HepG2 (cell line): Measurements from ENCODE around the gene WTAP. TPM values are rescaled to one million over a fixed set of nuclear protein-coding genes. Genes with fewer than 3 reads are reported as not detected.

ENCODE experiments used
- BCL3 ChIP-seq: sonication (generic); formaldehyde crosslinking; IDR thresholded peaks from 2 replicates; pipeline ENCODE4 v1.5.1; 2020; ENCODE audit warnings: mild to moderate bottlenecking, missing genetic modification reagents, moderate library complexity
- PPARG ChIP-seq: conservative IDR thresholded peaks from 2 replicates; pipeline ENCODE4 v1.6.1; 2016; ENCODE audit warnings: missing biosample characterization, missing genetic modification reagents
- SIX1 ChIP-seq: sonication (generic); formaldehyde crosslinking; IDR thresholded peaks from 2 replicates; pipeline ENCODE4 v1.4.0; 2020; ENCODE audit warnings: missing genetic modification reagents, borderline replicate concordance
- SKI ChIP-seq: fragments of 450-650 bp; IDR thresholded peaks from one replicate; pipeline ENCODE4 v1.6.1; 2018; ENCODE audit warnings: mild to moderate bottlenecking; ENCODE audit not compliant: partially characterized antibody
- ZNF224 ChIP-seq: sonication (generic); formaldehyde crosslinking; IDR thresholded peaks from 2 replicates; pipeline ENCODE4 v1.5.0; 2020; ENCODE audit warnings: mild to moderate bottlenecking, missing genetic modification reagents
- ZNF878 ChIP-seq: sonication (generic); formaldehyde crosslinking; IDR thresholded peaks from 2 replicates; pipeline ENCODE4 v1.8.1; 2023; ENCODE audit warnings: mild to moderate bottlenecking, missing genetic modification reagents, moderate library complexity
- ZSCAN29 ChIP-seq: sonication (generic); formaldehyde crosslinking; conservative IDR thresholded peaks from 2 replicates; pipeline ENCODE4 v1.4.0; 2020; ENCODE audit warnings: mild to moderate bottlenecking, missing genetic modification reagents
- ZSCAN9 ChIP-seq: IDR thresholded peaks from 2 replicates; pipeline ENCODE4 v1.6.1; 2016; ENCODE audit warnings: borderline replicate concordance
- polyA plus RNA-seq, 8 experiments: library from polyadenylated mRNA; depleted of rRNA in 3 of 8; stranded (reverse) in 7 of 8; unstranded in 1 of 8; fragments of >200 nt; fragmentation: Illumina TruSeq in 4 of 8; extraction: Trizol in 4 of 8; gene quantifications; 2 replicates each; pipeline versions ENCODE4 v1.2.1 to v1.2.3, GENCODE V29; 2011 to 2016; ENCODE audit warnings: low read depth in 4 of 8, missing spikeins in 1 of 8, mixed read lengths in 1 of 8; ENCODE audit not compliant: insufficient read depth in 1 of 8
- total RNA-seq, 5 experiments: library from RNA; depleted of rRNA; stranded (reverse); fragments of >200 nt; fragmentation: Illumina TruSeq; extraction: Trizol; gene quantifications; 2 replicates each; pipeline ENCODE4 v1.2.3, GENCODE V29; 2016; ENCODE audit warnings: low read depth in 1 of 5
- TF ChIP-seq, protein P1 (sequence below), 2 experiments: fragments of 450-650 bp in 1 of 2; sonication (generic) in 1 of 2; formaldehyde crosslinking in 1 of 2; IDR thresholded peaks; 2 replicates each; pipeline versions ENCODE4 v1.6.1 to v1.8.0; 2016 to 2022; ENCODE audit warnings: antibody characterized with exemption in 1 of 2, mild to moderate bottlenecking in 1 of 2, missing genetic modification reagents in 1 of 2
- TF ChIP-seq, protein P2 (sequence below), 2 experiments: sonication (generic) in 1 of 2; formaldehyde crosslinking in 1 of 2; IDR thresholded peaks; 2 replicates each; pipeline versions ENCODE4 v1.5.1 to v1.6.1; 2011 to 2020; ENCODE audit warnings: borderline replicate concordance in 1 of 2, low read depth in 1 of 2, low read length in 1 of 2, mild to moderate bottlenecking in 1 of 2, missing genetic modification reagents in 1 of 2, moderate library complexity in 1 of 2

The WTAP gene
- total and polyA plus RNA-seq, 2 of the 13 experiments (the other 11 are each of a cell fraction or from before 2014, with no cell fraction given) = 31.6 to 167 TPM

GRCh38 chr6:159691133-159691962, 36.0 kb upstream of the WTAP start (continued):
- TF ChIP-seq, protein P1, sequence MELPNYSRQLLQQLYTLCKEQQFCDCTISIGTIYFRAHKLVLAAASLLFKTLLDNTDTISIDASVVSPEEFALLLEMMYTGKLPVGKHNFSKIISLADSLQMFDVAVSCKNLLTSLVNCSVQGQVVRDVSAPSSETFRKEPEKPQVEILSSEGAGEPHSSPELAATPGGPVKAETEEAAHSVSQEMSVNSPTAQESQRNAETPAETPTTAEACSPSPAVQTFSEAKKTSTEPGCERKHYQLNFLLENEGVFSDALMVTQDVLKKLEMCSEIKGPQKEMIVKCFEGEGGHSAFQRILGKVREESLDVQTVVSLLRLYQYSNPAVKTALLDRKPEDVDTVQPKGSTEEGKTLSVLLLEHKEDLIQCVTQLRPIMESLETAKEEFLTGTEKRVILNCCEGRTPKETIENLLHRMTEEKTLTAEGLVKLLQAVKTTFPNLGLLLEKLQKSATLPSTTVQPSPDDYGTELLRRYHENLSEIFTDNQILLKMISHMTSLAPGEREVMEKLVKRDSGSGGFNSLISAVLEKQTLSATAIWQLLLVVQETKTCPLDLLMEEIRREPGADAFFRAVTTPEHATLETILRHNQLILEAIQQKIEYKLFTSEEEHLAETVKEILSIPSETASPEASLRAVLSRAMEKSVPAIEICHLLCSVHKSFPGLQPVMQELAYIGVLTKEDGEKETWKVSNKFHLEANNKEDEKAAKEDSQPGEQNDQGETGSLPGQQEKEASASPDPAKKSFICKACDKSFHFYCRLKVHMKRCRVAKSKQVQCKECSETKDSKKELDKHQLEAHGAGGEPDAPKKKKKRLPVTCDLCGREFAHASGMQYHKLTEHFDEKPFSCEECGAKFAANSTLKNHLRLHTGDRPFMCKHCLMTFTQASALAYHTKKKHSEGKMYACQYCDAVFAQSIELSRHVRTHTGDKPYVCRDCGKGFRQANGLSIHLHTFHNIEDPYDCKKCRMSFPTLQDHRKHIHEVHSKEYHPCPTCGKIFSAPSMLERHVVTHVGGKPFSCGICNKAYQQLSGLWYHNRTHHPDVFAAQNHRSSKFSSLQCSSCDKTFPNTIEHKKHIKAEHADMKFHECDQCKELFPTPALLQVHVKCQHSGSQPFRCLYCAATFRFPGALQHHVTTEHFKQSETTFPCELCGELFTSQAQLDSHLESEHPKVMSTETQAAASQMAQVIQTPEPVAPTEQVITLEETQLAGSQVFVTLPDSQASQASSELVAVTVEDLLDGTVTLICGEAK (IDR thresholded peaks at IDR 0.05) = no peak
- TF ChIP-seq, protein P1 (CRISPR knock-in tag; IDR thresholded peaks at IDR 0.05) = no peak
- peak; percentile 70 for TF ChIP-seq SIX1 (CRISPR knock-in tag)
- peak; percentile 37; the same call in 1 of the 2 replicates for TF ChIP-seq BCL3 (CRISPR knock-in tag)
- TF ChIP-seq ZSCAN29 (CRISPR knock-in tag) = 0 out of 2 replicates have a peak, but pooled peaks have one; percentile 45
- TF ChIP-seq PPARG = peak; percentile 57; the same call in 1 of the 2 replicates
- TF ChIP-seq ZNF878 (CRISPR knock-in tag) = peak; percentile 88; the same call in 1 of the 2 replicates
- TF ChIP-seq, protein P2, sequence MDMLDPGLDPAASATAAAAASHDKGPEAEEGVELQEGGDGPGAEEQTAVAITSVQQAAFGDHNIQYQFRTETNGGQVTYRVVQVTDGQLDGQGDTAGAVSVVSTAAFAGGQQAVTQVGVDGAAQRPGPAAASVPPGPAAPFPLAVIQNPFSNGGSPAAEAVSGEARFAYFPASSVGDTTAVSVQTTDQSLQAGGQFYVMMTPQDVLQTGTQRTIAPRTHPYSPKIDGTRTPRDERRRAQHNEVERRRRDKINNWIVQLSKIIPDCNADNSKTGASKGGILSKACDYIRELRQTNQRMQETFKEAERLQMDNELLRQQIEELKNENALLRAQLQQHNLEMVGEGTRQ (IDR thresholded peaks at IDR 0.05; ENCODE audit: low read depth, low read length) = no peak
- TF ChIP-seq, protein P2 (CRISPR knock-in tag; IDR thresholded peaks at IDR 0.05; ENCODE audit: borderline replicate concordance) = peak; percentile 46; the same call in 1 of the 2 replicates
- TF ChIP-seq ZNF224 (CRISPR knock-in tag) = no peak
- peak; percentile 55; the same call in 1 of the 2 replicates for TF ChIP-seq ZSCAN9 (CRISPR knock-in tag)
- peak; percentile 57 for TF ChIP-seq SKI
